Uterus (tissue), 2 donors: ENCODE measurements around the gene TMEM218.

Experiments
- CTCF ChIP-seq, 4 experiments: fragments of 200-600 bp in 2 of 4; fragments of 450-650 bp in 2 of 4; sonication (generic) in 2 of 4; IDR thresholded peaks; one replicate each; pipeline ENCODE4 v1.5.1; 2016 to 2019; ENCODE audit warnings: antibody characterized with exemption in 4 of 4, mild to moderate bottlenecking in 2 of 4, moderate library complexity in 1 of 4
- POLR2A ChIP-seq, 2 donors: fragments of 450-650 bp; IDR thresholded peaks; one replicate each; pipeline ENCODE4 v1.6.1; 2016; ENCODE audit warnings: antibody characterized with exemption in 2 of 2, mild to moderate bottlenecking in 1 of 2, moderate library complexity in 1 of 2

GRCh38 chr11:125084761-125085231 lies 26.6 kb downstream of the TMEM218 start:
- TF ChIP-seq CTCF (IDR thresholded peaks at IDR 0.05) = no peak
- TF ChIP-seq POLR2A (IDR thresholded peaks at IDR 0.05) = no peak
